ENCODE data around the gene QRSL1.
"Not testable (repeated sequence)": the region's sequence is repeated elsewhere in the genome, so short reads cannot be mapped to it uniquely, and the experiment has no call there.

QRSL1 gene, protein sequence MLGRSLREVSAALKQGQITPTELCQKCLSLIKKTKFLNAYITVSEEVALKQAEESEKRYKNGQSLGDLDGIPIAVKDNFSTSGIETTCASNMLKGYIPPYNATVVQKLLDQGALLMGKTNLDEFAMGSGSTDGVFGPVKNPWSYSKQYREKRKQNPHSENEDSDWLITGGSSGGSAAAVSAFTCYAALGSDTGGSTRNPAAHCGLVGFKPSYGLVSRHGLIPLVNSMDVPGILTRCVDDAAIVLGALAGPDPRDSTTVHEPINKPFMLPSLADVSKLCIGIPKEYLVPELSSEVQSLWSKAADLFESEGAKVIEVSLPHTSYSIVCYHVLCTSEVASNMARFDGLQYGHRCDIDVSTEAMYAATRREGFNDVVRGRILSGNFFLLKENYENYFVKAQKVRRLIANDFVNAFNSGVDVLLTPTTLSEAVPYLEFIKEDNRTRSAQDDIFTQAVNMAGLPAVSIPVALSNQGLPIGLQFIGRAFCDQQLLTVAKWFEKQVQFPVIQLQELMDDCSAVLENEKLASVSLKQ

DNA sequence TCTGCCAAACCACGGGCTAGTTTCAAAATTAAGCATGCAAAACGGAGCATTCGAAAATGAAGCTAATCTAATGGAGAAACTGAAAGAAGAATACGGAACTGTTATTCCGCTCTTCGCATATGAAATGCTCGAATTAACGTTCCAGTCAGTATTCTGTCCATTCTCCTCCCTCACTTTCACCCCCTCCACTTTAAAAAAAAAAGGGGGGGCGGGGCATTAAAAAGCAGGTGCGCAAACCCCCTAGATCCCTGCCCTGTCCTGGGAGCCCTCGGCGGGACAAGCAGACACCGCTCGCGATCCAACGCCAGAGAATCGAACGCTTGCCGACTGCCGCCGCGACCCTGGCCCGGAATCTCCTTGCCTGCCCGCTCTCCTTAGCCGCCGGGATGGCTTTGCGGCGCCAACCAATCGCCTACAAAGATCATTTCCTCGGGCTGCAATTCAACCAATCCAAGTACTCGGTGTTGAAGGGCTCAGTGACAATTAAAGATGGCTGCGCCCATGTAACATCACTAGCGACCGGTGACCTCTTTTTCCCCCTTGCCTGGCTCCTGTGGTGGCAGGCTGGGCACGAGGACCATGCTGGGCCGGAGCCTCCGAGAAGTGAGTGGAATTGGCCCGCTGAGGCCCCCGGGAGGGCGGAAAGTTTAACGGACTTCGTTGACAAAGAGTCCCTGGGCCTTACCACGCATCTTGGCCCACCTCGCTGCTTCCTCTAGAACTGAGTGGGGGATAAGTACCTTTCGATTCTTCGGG lies at the start of gene QRSL1, which contains the start of gene RTN4IP1:
Gene QRSL1 (plus strand): TSS at position 476 of the 756 bp plus-strand sequence. CDS start 104 bp downstream, at position 580.
Gene RTN4IP1 (minus strand): TSS at position 396 of the 756 bp plus-strand sequence. CDS start 477 bp downstream, outside the sequence.
- peak; percentile 97 for DNase-seq

GRCh38 chr6:106581468-106581867 lies 47.9 kb upstream of the QRSL1 start:
- no peak for DNase-seq

DNA sequence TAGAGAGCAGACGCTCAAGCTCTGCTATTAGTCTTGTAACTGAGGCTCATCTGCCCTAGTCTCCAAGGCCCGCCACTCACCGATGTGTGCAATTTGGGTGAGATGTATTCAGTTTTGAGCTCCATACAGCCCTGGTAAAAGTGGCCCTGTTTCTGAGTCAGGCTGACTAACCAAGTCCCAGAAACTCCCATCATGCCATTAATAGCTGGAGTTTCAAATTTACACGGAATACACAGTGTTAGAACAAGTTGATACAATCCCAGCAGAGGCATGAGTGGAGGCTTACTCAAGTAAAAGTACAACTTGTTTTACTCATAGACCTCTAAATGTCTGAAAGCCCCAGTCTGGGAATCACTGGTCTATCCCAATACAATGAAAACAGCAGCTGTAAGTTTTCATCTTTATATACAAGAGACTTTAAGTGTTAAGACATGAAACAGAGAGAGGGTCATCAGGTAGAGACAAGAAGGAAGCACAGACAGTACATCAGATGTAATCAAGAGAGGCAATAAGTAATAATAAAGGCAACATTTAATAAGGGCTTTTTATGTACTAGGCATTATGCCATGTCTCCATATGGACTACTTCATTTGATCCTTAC lies 42.5 kb upstream of the QRSL1 start:
- no peak for DNase-seq

- DNase-seq: not testable (repeated sequence)
Measured at GRCh38 chr6:106588937-106589336, 40.4 kb upstream of the QRSL1 start.

DNA sequence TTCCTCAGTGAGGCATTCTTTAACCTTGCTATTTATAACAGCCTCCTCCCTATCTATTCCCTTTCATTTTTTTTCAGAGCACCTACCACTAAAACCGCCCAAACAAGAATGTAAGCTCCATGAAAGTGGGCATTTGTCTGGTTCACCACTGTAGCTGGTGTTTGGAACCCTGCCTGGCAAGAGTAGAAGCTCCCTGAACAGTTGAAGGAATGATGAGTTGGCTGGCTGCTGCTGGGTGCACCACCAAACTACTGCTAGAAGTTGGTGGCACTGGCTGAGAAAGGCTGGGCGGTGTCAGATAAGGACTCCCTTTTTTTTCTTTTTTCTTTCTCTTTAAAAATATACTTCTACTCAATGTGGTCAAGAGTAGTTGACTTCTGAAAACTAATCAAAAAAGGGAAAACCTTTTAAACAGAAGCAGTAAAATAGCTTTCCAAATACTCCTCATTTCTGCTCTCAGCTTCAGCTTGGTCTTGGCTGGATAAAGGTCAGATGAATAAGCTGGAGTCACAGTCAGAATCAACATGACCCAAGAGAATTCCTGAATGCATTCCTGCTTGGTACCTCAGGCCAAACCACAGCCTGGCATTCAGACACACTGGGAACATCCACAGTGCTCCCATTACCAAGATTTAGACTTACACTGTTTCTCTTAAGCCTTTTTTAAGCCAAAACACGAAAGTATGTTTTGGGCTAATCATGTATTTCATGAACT lies 38.1 kb upstream of the QRSL1 start:
- DNase-seq: no peak

GRCh38 chr6:106599440-106599839 lies 29.9 kb upstream of the QRSL1 start:
- no peak for DNase-seq

DNA sequence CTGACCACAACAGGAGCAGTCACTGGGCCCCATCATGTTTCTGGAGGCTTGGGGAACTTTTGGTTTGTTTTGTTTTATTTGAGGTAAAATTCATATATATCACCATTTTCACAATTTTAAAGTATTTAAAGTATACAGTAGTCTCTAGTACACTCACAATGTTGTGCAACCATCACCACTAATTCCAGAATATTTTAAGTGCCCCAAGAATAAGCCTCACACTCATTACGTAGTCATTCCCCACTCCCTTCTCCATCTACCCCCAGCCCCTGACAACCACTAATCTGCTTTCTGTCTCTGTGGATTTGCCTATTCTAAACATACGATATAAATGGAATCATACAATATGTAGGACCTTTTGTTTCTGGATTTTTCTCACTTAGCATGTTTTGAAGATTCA lies 29.0 kb upstream of the QRSL1 start:
- no peak for DNase-seq

DNA sequence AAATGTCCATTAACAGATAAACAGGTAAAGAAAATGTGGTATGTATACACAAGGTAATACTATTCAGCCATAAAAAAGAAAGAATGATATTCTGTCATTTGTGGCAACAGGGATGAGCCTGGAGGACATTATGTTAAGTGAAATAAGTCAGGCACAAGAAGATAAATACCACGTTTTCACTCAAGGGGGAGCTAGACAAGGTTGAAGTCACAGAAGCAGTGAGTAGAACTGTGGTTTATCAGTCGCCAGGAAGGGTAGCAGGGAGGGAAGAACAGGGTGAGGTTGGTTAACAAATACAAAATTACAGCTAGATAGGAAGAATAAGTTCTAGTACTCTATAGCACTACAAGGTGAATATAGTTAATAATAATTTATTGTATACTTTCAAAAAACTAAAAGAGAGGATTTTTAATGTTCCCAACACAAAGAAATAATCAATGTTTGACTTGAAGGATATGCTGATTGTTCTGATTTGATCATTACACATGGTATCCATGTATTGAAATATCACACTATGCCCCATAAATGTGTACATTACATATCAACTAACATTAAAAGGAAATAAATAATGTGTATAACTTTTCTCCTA lies 21.2 kb upstream of the QRSL1 start:
- peak; percentile 77 for DNase-seq

GRCh38 chr6:106609699-106610098 lies 19.7 kb upstream of the QRSL1 start:
- peak; percentile 64 for DNase-seq

DNA sequence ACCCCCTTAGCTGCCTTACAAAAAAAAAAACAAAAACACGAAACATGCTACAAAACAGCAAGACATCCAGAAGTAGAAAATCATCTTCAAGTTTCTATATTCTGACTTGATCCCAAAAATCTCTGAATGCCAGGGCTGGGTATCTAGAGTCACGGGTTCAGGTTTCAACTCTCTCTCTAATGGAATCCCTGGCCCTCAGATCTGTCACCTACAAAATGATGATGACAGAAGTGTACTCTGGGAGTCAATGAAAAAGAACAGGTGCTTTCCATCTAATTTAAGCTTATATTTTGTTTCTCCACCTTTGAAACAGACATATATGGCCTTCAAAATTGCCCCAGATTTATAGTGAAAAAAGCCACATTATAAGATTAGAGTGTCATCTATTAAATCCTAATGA lies 18.3 kb upstream of the QRSL1 start:
- DNase-seq: no peak

GRCh38 chr6:106612671-106613416 lies 16.5 kb upstream of the QRSL1 start:
- no peak for DNase-seq

GRCh38 chr6:106613590-106613989 lies 15.8 kb upstream of the QRSL1 start:
- no peak for DNase-seq

DNA sequence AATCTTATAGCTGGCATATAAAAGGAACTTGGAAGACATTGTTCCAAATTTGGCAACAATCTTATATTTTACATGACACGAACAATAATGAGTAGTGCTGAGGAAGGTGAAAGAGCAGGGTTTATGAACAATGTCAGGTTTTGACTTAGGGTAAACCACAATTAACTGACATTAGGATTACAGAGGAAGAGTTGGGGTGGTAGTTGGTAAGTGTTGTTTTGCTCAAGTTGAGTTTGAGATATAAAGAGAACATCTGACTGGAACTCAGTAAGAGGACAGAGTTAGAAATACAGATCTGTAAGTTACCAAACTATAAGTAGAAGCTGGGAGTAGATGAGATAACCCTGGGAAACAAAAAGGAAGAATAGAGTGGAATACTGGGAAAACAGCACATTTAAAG lies 15.2 kb upstream of the QRSL1 start:
- no peak for DNase-seq

DNA sequence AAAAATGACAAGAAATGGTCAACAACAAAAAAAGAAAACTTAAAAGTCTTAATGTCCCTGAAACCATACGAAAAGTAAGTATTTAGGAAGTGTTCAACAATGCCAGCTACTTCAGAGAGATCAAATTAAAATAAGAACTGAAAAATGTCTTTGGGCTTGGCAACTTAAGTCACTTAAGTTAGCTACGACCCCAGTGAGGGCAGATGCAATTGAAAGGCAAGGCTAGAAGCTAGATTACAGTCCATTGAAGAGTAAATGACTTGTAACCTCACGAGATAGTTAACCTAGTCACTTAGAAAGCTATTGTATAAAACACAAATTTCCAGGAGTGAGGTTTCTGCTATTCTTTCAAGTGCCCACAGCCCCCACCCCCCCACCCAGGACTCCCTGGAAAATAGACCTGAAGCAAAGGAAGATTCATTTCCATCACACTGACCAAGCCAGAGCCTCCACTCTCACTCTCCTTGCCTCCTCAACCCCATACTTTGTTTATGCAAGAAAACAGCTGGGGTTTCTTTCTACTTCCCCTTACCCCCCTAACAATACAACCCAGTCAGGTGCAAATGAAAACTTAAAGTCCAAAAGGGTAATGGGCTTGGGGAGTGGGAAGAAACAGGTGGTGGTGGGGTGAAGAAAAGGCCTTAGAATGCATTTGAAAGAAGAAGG lies 14.7 kb upstream of the QRSL1 start:
- DNase-seq: no peak

GRCh38 chr6:106617302-106617701 lies 12.1 kb upstream of the QRSL1 start:
- no peak for DNase-seq

GRCh38 chr6:106617857-106618256 lies 11.5 kb upstream of the QRSL1 start:
- DNase-seq: no peak

DNA sequence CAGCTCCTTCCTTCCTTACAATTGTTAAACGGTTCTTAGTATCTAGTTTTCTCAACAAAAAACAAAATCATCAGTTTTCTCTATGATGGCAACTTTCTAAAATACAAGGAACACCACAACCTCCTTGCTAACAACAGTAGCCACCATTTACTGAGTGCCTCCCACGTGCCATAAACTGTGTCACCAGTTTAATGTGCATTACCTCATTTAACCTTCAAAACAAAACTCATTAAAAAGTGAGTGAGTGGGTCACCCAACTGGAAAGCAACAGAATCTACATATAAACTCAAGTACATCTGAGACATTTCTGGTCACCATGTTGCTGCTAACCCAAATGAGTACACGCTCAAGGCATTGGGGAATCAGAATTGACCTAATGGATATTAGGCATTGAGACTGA lies 11.1 kb upstream of the QRSL1 start:
- DNase-seq: no peak

- no peak for DNase-seq
Measured at GRCh38 chr6:106619223-106619622, 10.2 kb upstream of the QRSL1 start.

GRCh38 chr6:106620931-106621672 lies 8.3 kb upstream of the QRSL1 start:
- DNase-seq: no peak

GRCh38 chr6:106622412-106622811 lies 7.0 kb upstream of the QRSL1 start:
- no peak for DNase-seq
